AG10803 (cell line): ENCODE data around the gene PARK7.

ENCODE experiments used
- DNase-seq: peaks from one replicate; pipeline ENCODE4 v3.0.0; 2010; ENCODE audit warnings: low read depth
- H3K4me3 ChIP-seq: 2 replicates; pipeline ENCODE4 v1.5.1; 2011; ENCODE audit warnings: mild to moderate bottlenecking, low read length, control low read depth
- TF ChIP-seq, protein P1 (sequence below): conservative IDR thresholded peaks from 2 replicates; pipeline ENCODE4 v1.5.1; 2011; ENCODE audit warnings: mild to moderate bottlenecking, low read length, control low read depth, inconsistent platforms

The PARK7 gene

GRCh38 chr1:8019229-8019620 lies 57.7 kb downstream of the PARK7 start:
- no peak for DNase-seq
- TF ChIP-seq, protein P1, sequence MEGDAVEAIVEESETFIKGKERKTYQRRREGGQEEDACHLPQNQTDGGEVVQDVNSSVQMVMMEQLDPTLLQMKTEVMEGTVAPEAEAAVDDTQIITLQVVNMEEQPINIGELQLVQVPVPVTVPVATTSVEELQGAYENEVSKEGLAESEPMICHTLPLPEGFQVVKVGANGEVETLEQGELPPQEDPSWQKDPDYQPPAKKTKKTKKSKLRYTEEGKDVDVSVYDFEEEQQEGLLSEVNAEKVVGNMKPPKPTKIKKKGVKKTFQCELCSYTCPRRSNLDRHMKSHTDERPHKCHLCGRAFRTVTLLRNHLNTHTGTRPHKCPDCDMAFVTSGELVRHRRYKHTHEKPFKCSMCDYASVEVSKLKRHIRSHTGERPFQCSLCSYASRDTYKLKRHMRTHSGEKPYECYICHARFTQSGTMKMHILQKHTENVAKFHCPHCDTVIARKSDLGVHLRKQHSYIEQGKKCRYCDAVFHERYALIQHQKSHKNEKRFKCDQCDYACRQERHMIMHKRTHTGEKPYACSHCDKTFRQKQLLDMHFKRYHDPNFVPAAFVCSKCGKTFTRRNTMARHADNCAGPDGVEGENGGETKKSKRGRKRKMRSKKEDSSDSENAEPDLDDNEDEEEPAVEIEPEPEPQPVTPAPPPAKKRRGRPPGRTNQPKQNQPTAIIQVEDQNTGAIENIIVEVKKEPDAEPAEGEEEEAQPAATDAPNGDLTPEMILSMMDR, result no peak
- no peak overlapping the region for H3K4me3 ChIP-seq

DNA sequence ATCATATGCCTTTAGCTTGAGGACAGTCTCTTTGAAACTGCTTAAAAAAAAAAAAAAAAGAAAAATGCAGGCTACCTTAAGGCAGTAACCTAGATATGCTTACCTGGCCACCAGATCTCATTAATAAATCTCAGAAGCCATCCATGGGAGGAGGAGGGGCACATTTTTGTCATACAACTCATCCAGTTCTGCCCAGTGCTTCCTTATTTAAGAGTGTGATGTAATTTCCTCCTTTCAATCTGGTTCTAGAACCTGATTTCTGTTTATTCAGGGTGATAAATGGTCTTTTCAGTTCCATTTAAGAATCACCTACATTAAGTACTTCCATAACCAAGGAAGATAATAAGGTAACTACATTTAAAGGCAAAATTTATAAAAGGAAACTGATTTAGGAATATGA lies 58.5 kb downstream of the PARK7 start:
- TF ChIP-seq, protein P1, result no peak
- DNase-seq, result peak; percentile 38
- H3K4me3 ChIP-seq, result no peak overlapping the region

DNA sequence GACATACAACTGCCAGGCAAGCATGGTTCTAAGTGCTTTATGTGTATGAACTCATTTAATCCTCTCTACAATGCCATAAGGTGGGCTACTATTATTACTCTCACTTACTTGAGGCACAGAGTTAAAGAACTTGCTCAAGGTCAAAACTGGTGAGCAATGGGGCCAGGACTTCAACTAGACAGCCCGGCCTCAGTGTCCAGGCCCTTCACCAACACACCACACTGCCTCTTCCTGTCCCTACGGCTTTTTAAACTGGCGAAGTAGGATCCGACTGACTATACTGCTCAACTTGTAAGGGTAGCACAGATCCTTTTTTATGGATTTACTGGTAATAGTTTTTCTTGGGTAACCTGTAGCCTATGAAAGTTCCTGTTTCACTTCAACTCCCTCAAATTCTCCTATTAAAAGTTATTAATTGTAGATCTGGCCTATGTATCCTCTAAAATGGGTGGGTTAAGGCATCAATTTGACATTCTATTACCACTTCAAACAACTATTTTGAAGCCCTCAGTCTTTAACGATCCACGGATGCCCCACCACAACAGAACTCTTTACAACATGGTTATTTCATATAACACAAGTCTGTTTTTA lies 60.3 kb downstream of the PARK7 start:
- TF ChIP-seq, protein P1, result no peak
- no peak overlapping the region for H3K4me3 ChIP-seq
- DNase-seq, result no peak

DNA sequence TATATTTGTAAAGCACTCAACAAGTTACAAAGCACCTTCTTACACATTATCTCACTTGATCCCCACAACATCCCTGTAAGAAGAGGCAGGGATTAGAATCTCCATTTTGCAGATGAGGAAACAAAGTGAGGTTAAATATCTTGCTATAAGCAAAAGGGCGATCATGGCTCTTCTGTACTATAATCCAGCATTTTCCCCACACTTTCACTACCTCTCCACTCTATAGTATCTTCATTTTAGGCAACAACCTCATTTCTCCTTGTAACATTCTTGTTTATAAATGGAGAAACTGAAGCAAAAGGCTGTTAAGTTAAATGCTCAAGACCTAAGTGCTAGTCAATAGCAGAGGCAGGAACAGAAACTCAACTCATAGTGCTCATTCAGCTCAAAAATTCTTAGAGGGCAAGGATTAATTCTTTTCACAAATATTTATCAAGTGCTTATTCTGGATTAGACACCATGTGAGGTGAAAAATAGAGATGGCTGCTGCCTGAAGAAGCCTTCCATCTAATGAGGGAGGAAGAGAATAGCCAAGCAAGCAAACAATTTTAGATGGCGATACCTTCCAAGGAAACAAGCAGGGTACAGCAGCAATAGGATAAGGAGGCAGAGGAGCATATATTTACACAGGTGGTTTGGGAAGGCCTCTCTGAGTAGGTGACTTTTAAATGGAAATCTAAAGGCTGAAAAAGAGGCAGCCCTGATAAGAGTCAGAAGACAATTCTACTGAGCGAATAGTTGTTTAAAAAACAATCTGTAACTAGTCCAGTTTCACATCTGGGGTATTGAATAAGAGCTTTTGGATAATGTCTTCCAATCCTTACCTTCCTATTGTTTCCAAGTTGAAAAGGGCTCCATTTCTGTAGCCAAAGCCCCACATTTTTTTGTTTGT lies 61.1 kb downstream of the PARK7 start:
- DNase-seq, result no peak
- TF ChIP-seq, protein P1, result no peak
- H3K4me3 ChIP-seq, result no peak overlapping the region

DNA sequence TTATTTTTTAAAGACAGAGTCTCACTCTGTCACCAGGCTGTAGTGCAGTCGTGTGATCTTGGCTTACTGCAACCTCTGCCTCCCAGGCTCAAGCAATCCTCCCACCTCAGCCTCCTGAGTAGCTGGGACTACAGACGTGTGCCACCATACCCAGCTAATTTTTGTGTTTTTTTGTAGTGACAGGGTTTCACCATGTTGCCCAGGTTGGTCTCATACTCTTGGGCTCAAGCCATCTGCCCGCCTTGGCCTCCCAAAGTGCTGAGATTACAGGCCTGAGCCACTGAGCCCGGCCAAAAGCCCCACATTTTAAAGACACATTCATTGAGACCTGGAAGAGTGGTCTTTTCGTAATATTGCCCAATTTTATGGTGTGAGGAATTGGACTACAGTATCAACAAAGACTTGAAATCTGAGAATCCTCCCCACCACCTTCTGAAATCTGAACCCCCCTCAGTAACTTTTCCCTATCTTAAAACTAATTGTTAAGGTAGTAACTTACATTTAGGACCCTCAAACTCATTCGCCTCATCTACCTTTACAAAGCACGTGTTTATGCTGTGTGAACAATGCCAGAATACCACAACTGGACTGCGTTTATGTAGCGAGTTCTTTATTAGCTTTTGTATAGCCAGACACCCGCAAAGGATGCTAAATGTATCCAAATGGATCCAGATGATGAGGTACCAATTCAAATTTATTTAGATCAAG lies 61.9 kb downstream of the PARK7 start:
- no peak for DNase-seq
- no peak overlapping the region for H3K4me3 ChIP-seq
- TF ChIP-seq, protein P1, result no peak

DNA sequence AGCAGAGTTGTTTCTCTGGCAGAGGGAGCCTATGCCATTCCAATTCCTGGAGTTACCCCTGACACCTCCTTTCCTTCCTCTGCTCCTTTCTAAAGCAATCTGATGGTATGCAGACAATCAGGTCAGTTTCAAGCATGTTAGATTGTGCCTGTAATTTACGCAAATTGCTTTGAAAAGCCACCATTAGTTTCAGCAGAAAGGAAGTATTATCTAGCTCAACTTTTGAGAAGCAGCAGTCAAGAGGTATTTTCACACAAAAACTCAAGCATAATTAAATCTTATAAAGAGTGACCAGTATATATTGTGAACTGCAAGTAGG lies 62.4 kb downstream of the PARK7 start:
- no peak overlapping the region for H3K4me3 ChIP-seq
- TF ChIP-seq, protein P1, result no peak
- no peak for DNase-seq
